GM12878 (cell line): Measurements from ENCODE around the gene CTNNA1. TPM values are rescaled to one million over a fixed set of nuclear protein-coding genes. Genes with fewer than 3 reads are reported as not detected.
A peak's percentile ranks its signal among the peaks of the same experiment; 100 is the strongest.
"Not testable (repeated sequence)": the region's sequence is repeated elsewhere in the genome, so short reads cannot be mapped to it uniquely, and the experiment has no call there.

ENCODE experiments used
- ATAC-seq: fragments of 200-7000 bp; cut with Tn5 transposase; 3 replicates; pipeline ENCODE4 v1.9.1; 2020; ENCODE audit warnings: mild to moderate bottlenecking, moderate library complexity
- BruUV-seq: library from RNA; stranded (reverse); fragments of 400-500 nt; replicated peaks from 2 replicates; lab custom pipeline; 2021; lab: Mats Ljungman, UMichigan
- CTCF ChIA-PET: fragments of 300-600 bp; sonication (Branson Sonifier 250); formaldehyde crosslinking; extraction: SDS; loops from one replicate; lab custom pipeline; 2021; ENCODE audit warnings: inconsistent platforms; lab: Yijun Ruan, JAX
- POLR2A ChIA-PET: fragments of 350-600 bp; formaldehyde crosslinking; extraction: SDS; loops from one replicate; lab custom pipeline; 2021; ENCODE audit warnings: inconsistent platforms; lab: Charles Lee
- RAD21 ChIA-PET: fragments of 300-600 bp; sonication (Branson Sonifier 250); formaldehyde crosslinking; loops from one replicate; lab custom pipeline; 2023; ENCODE audit warnings: antibody characterized with exemption; ENCODE audit not compliant: unreplicated experiment; lab: Charles Lee
- SMC1A ChIA-PET: fragments of 300-600 bp; sonication (Branson Sonifier 250); formaldehyde crosslinking; loops from one replicate; lab custom pipeline; 2023; ENCODE audit not compliant: unreplicated experiment, uncharacterized antibody; lab: Charles Lee
- DNase-seq: peaks from one replicate; pipeline ENCODE4 v3.0.0-alpha.2; 2011; ENCODE audit warnings: low read depth, low spot score
- FAIRE-seq: peaks from 3 replicates; lab custom pipeline; 2011; peaks lifted over from hg19 to GRCh38; lab: Jason Lieb, UNC
- H2AFZ ChIP-seq: 2 replicates; pipeline ENCODE4 v1.6.0; 2011; ENCODE audit warnings: low read depth, low read length, control low read depth; ENCODE audit not compliant: control insufficient read depth
- H3K27ac ChIP-seq: 2 replicates; pipeline ENCODE4 v1.5.1; 2011; ENCODE audit warnings: control low read depth; ENCODE audit not compliant: control insufficient read depth, insufficient read depth
- H3K27me3 ChIP-seq, 2 experiments: replicated peaks in 1 of 2; 2 replicates each; pipeline versions ENCODE4 v1.6.0 to v1.6.1; 2011; ENCODE audit warnings: low read length in 1 of 2; ENCODE audit not compliant: control insufficient read depth in 2 of 2, insufficient read depth in 2 of 2
- H3K36me3 ChIP-seq, 2 experiments: 2 replicates each; pipeline ENCODE4 v1.5.1; 2011; ENCODE audit warnings: low read length in 1 of 2; ENCODE audit not compliant: control insufficient read depth in 2 of 2, insufficient read depth in 2 of 2
- H3K4me1 ChIP-seq: 2 replicates; pipeline ENCODE4 v1.6.1; 2011; ENCODE audit warnings: mild to moderate bottlenecking, low read length, moderate library complexity, mixed read lengths; ENCODE audit not compliant: control insufficient read depth, insufficient read depth
- H3K4me2 ChIP-seq: 2 replicates; pipeline ENCODE4 v1.6.0; 2011; ENCODE audit warnings: control low read depth; ENCODE audit not compliant: control insufficient read depth, insufficient read depth
- H3K4me3 ChIP-seq: fragments of 200-600 bp; sonication (generic); 2 replicates; pipeline ENCODE4 v1.5.1; 2016
- H3K79me2 ChIP-seq: 2 replicates; pipeline ENCODE4 v1.6.0; 2011; ENCODE audit warnings: low read length; ENCODE audit not compliant: control insufficient read depth, insufficient read depth
- H3K9ac ChIP-seq: 2 replicates; pipeline ENCODE4 v1.8.0; 2011; ENCODE audit warnings: low read length, control low read depth, mixed read lengths; ENCODE audit not compliant: control insufficient read depth, insufficient read depth
- H3K9me3 ChIP-seq: replicated peaks from 3 replicates; pipeline ENCODE4 v1.5.1; 2011; ENCODE audit warnings: mild to moderate bottlenecking, low read length; ENCODE audit not compliant: control insufficient read depth, insufficient read depth
- H4K20me1 ChIP-seq: 2 replicates; pipeline ENCODE4 v1.6.0; 2011; ENCODE audit not compliant: control insufficient read depth, insufficient read depth
- BHLHE40 ChIP-seq, 2 experiments: fragments of 450-650 bp in 1 of 2; IDR thresholded peaks; 2 replicates each; pipeline ENCODE4 v1.6.1; 2011 to 2017; ENCODE audit warnings: low read depth in 2 of 2, borderline replicate concordance in 1 of 2, improper control_type of control experiment in 1 of 2, low read length in 1 of 2, mild to moderate bottlenecking in 1 of 2
- BRCA1 ChIP-seq: IDR thresholded peaks from 2 replicates; pipeline ENCODE4 v1.6.1; 2011; ENCODE audit warnings: low read depth, low read length, improper control_type of control experiment
- IKZF1 ChIP-seq: fragments of 450-650 bp; conservative IDR thresholded peaks from 2 replicates; pipeline ENCODE4 v1.6.1; 2017; ENCODE audit warnings: antibody characterized with exemption, mild to moderate bottlenecking
- KDM1A ChIP-seq: fragments of 200-600 bp; sonication (generic); IDR thresholded peaks from 2 replicates; pipeline ENCODE4 v1.6.1; 2016; ENCODE audit warnings: borderline replicate concordance
- MEF2A ChIP-seq: IDR thresholded peaks from 2 replicates; pipeline ENCODE4 v1.6.1; 2011; ENCODE audit warnings: low read depth, mild to moderate bottlenecking, low read length, moderate library complexity; ENCODE audit not compliant: insufficient read depth
- MEF2B ChIP-seq: fragments of 450-650 bp; IDR thresholded peaks from 2 replicates; pipeline ENCODE4 v1.6.1; 2018; ENCODE audit warnings: mild to moderate bottlenecking, moderate library complexity; ENCODE audit not compliant: partially characterized antibody, poor library complexity, severe bottlenecking
- RUNX3 ChIP-seq: IDR thresholded peaks from 2 replicates; pipeline ENCODE4 v1.6.1; 2012; ENCODE audit warnings: low read length, inconsistent platforms
- SMARCA5 ChIP-seq: fragments of 450-650 bp; IDR thresholded peaks from 2 replicates; pipeline ENCODE4 v1.6.1; 2017; ENCODE audit warnings: mild to moderate bottlenecking
- ZSCAN29 ChIP-seq: fragments of 450-650 bp; IDR thresholded peaks from 2 replicates; pipeline ENCODE4 v1.6.1; 2017; ENCODE audit warnings: mild to moderate bottlenecking, moderate library complexity
- ZZZ3 ChIP-seq: IDR thresholded peaks from 2 replicates; pipeline ENCODE4 v1.6.1; 2011; ENCODE audit warnings: low read depth; ENCODE audit not compliant: control insufficient read depth, insufficient read length
- WGBS: methylation state at CpG from one replicate; pipeline ENCODE4 v1.1.6; 2016; ENCODE audit warnings: low lambda C conversion rate; ENCODE audit not compliant: insufficient replicate concordance, insufficient coverage; ENCODE audit errors: missing lambda C conversion rate; 5-methylcytosine and 5-hydroxymethylcytosine counted together
- in situ Hi-C: fragments of 300-500 bp; cut with MboI; formaldehyde crosslinking; loops from 9 replicates; pipeline ENCODE4 v1.14.3; 2018; ENCODE audit warnings: mixed read lengths
- intact Hi-C: fragments of 100-400 bp; cut with micrococcal nuclease; formaldehyde crosslinking; loops from one replicate; pipeline ENCODE4 v1.14.2; 2022; ENCODE audit not compliant: unreplicated experiment
- polyA plus RNA-seq, 11 experiments: library from polyadenylated mRNA; depleted of rRNA in 4 of 11; unstranded in 6 of 11; stranded (reverse) in 5 of 11; fragments of >200 nt; fragmentation: Nextera tagmentation in 4 of 11; fragmentation: Illumina TruSeq in 1 of 11; extraction: Ambion mirVana in 4 of 11; extraction: Trizol in 1 of 11; gene quantifications; 1 replicate in 1 of 11; 2 replicates in 10 of 11; pipeline versions ENCODE4 v1.2.1 to v1.2.3, GENCODE V29; 2011 to 2016; ENCODE audit warnings: inconsistent platforms in 2 of 11, missing spikeins in 2 of 11, low read depth in 1 of 11
- total RNA-seq, 4 experiments: library from RNA; depleted of rRNA in 3 of 4; stranded (reverse); fragments of >200 nt in 3 of 4; fragmentation: Illumina TruSeq in 1 of 4; extraction: Trizol in 1 of 4; gene quantifications; 2 replicates each; pipeline versions ENCODE4 v1.2.1 to v1.2.3, GENCODE V29; 2013 to 2021

CTNNA1 gene
- total and polyA plus RNA-seq, 10 of the 15 experiments (the other 5 are each of a cell fraction or from before 2014, with no cell fraction given): 32.6 to 104 (median 57.7) TPM

DNA sequence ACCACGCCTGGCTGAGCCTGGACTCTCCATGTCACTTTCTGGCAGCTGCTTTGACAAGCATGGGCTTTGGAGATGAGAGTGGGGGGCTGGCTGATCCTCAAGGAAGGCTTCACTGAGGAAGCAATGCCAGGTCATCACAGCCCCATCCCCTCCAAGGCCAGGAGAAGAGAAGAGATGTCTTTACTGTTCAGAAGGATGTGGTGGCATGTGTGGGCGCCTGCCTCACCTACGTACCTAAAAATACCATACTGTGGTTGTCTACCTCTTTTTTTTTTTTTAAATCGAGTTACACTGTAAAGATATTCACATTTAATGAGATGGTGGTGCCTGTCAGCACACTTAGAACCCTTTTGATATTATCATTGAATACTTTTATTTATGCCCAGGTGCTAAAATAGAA, 26.4 kb upstream of the CTNNA1 start (continued):
- TF ChIP-seq IKZF1 (peak; percentile 39; the same call in 1 of the 2 replicates), BHLHE40 (IDR thresholded peaks at IDR 0.05; ENCODE audit: borderline replicate concordance in 1 of 2, low read depth in 2 of 2, low read length in 1 of 2) (no peak), KDM1A (no peak), SMARCA5 (no peak), ZZZ3 (no peak), MEF2B (peak; percentile 65), BRCA1 (no peak), ZSCAN29 (no peak), RUNX3 (peak; percentile 84), MEF2A (peak; percentile 82)
- TF ChIP-seq, all 136 proteins: peak for 6

- ATAC-seq, FAIRE-seq, in situ Hi-C loops, H3K4me1 ChIP-seq, H3K27me3 ChIP-seq, H4K20me1 ChIP-seq, DNase-seq, H3K9ac ChIP-seq, POLR2A ChIA-PET, intact Hi-C loops, CTCF ChIA-PET, RAD21 ChIA-PET, H3K9me3 ChIP-seq, H2AFZ ChIP-seq, H3K4me3 ChIP-seq, H3K36me3 ChIP-seq, H3K4me2 ChIP-seq, H3K27ac ChIP-seq, BruUV-seq, H3K79me2 ChIP-seq: not testable (repeated sequence)
- SMC1A ChIA-PET: interaction anchor here (1.3 kb wide), 1 partner anchor 12 kb away, joined by 3 read pairs; no protein-coding TSS in a partner anchor
- 80% methylated on average over 12 of the region's 12 CpGs for WGBS
Observed at GRCh38 chr5:138730496-138730895, 22.7 kb upstream of the CTNNA1 start.
